DND-41 (cell line): ENCODE data around the gene FOXN3.

Source experiments
- ATAC-seq: fragments of 200-7000 bp; cut with Tn5 transposase; 3 replicates; pipeline ENCODE4 v1.9.1; 2021; ENCODE audit warnings: low read depth; ENCODE audit not compliant: insufficient read depth
- DNase-seq: peaks from one replicate; pipeline ENCODE4 v3.0.0-alpha.2; 2020
- H2AFZ ChIP-seq: 2 replicates; pipeline ENCODE4 v1.6.0; 2012; ENCODE audit warnings: low read depth, low read length
- H3K27ac ChIP-seq: 2 replicates; pipeline ENCODE4 v1.5.1; 2012; ENCODE audit warnings: low read length, inconsistent platforms
- H3K27me3 ChIP-seq: fragments of 200-600 bp; sonication (generic); 2 replicates; pipeline ENCODE4 v1.6.0; 2012; ENCODE audit warnings: low read length, mild to moderate bottlenecking, inconsistent platforms; ENCODE audit not compliant: insufficient read depth, poor library complexity
- H3K36me3 ChIP-seq: 2 replicates; pipeline ENCODE4 v1.5.1; 2012; ENCODE audit warnings: low read length, inconsistent platforms; ENCODE audit not compliant: insufficient read depth
- H3K4me1 ChIP-seq: 2 replicates; pipeline ENCODE4 v1.5.1; 2012; ENCODE audit warnings: mild to moderate bottlenecking, low read length; ENCODE audit not compliant: insufficient read depth
- H3K4me2 ChIP-seq: 2 replicates; pipeline ENCODE4 v1.6.0; 2012; ENCODE audit warnings: mild to moderate bottlenecking, moderate library complexity, low read length, inconsistent platforms; ENCODE audit not compliant: insufficient read depth
- H3K4me3 ChIP-seq, 2 experiments: fragments of 200-600 bp in 1 of 2; shearing (Covaris generic) in 1 of 2; 2 replicates each; pipeline ENCODE4 v1.5.1; 2012 to 2016; ENCODE audit warnings: inconsistent platforms in 2 of 2, low read length in 2 of 2, mild to moderate bottlenecking in 2 of 2, low read depth in 1 of 2, moderate library complexity in 1 of 2
- H3K79me2 ChIP-seq: 2 replicates; pipeline ENCODE4 v1.6.0; 2012; ENCODE audit warnings: low read length, inconsistent platforms; ENCODE audit not compliant: insufficient read depth
- H3K9ac ChIP-seq: 2 replicates; pipeline ENCODE4 v1.6.0; 2012; ENCODE audit warnings: low read depth, mild to moderate bottlenecking, inconsistent platforms, low read length, moderate library complexity
- H3K9me3 ChIP-seq: 2 replicates; pipeline ENCODE4 v1.5.1; 2012; ENCODE audit warnings: low read length, moderate library complexity, mild to moderate bottlenecking, inconsistent platforms; ENCODE audit not compliant: insufficient read depth, severe bottlenecking
- H4K20me1 ChIP-seq: 2 replicates; pipeline ENCODE4 v1.6.0; 2012; ENCODE audit warnings: low read length; ENCODE audit not compliant: insufficient read depth
- CTCF ChIP-seq: IDR thresholded peaks from 2 replicates; pipeline ENCODE4 v1.5.1; 2012; ENCODE audit warnings: borderline replicate concordance, low read length, moderate library complexity, mild to moderate bottlenecking; ENCODE audit not compliant: poor library complexity, severe bottlenecking; ENCODE audit errors: extremely low read depth
- EZH2 ChIP-seq: IDR thresholded peaks from 3 replicates; pipeline ENCODE4 v1.6.1; 2012; ENCODE audit warnings: borderline replicate concordance, low read depth, mild to moderate bottlenecking, moderate library complexity, low read length, inconsistent platforms; ENCODE audit not compliant: severe bottlenecking

The FOXN3 gene

DNA sequence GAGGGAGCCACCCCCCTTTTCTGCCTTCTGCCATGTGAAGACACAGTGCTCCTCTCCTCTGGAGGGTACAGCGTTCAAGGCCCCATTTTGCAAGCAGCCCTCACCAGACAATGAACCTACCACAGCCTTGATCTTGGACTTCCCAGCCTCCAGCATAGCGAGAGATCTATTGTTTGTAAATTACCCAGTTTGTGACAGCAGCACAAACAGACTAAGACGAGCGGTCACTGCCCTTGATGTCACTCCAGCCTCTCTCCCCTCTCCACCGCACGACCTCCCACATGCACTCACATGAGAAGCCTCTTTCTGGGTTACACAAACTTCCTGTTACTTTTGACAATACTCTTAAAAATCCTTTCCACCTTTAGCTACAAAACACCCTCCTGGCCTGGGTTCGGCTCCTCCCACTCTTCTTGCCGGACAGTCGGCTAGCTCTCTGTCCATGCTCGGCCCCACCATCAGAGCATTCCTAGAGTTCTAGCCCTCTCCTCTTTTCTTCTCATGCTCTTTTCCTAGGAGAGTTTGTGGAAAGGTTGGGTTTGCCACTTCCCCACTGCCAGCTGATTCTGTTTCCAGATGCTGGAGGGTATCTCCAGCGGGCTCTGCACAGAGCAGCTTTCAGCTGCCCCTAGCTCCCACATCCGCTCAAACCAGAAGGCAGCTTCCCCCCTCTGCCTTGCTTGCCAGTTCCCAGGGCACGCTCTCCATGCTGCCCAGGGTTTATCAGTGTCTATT lies 124.3 kb downstream of the FOXN3 start:
- H3K27ac ChIP-seq, result peak overlapping the region; percentile 39; the same call in 1 of the 2 replicates
- TF ChIP-seq CTCF (no peak), EZH2 (no peak)
- no peaks in the 10 kb centered on the region for H3K4me1 ChIP-seq
- peaks cover 52% of the 10 kb centered on the region for H4K20me1 ChIP-seq
- H3K9me3 ChIP-seq, result no peaks in the 10 kb centered on the region
- H3K36me3 ChIP-seq, result peaks cover 28% of the 10 kb centered on the region
- H3K27me3 ChIP-seq, result no peaks in the 10 kb centered on the region
- no peak for ATAC-seq
- no peak overlapping the region for H3K4me2 ChIP-seq
- H3K9ac ChIP-seq, result no peak overlapping the region
- peaks cover 72% of the 10 kb centered on the region for H3K79me2 ChIP-seq
- no peak overlapping the region for H2AFZ ChIP-seq
- DNase-seq, result no peak
- no peak overlapping the region for H3K4me3 ChIP-seq

- DNase-seq, result no peak
- Histone ChIP-seq H3K27ac (no peak overlapping the region), H2AFZ (no peak overlapping the region), H3K27me3 (no peaks in the 10 kb centered on the region), H3K9ac (no peak overlapping the region), H3K4me1 (no peaks in the 10 kb centered on the region), H3K9me3 (no peaks in the 10 kb centered on the region), H3K36me3 (peaks cover 28% of the 10 kb centered on the region), H4K20me1 (peaks cover 55% of the 10 kb centered on the region), H3K4me3 (no peak overlapping the region), H3K79me2 (peaks cover 77% of the 10 kb centered on the region), H3K4me2 (no peak overlapping the region)
- TF ChIP-seq CTCF (no peak), EZH2 (no peak)
- ATAC-seq, result peak; percentile 44; the same call in 1 of the 3 replicates
These were observed 125.6 kb downstream of the FOXN3 start for GRCh38 chr14:89291351-89291940.

GRCh38 chr14:89290813-89291212 lies 126.2 kb downstream of the FOXN3 start:
- DNase-seq, result no peak
- H3K27ac ChIP-seq, result no peak overlapping the region; the same call in 1 of the 2 replicates
- H3K9ac ChIP-seq, result no peak overlapping the region
- TF ChIP-seq EZH2 (no peak), CTCF (no peak)
- H3K9me3 ChIP-seq, result no peaks in the 10 kb centered on the region
- no peak overlapping the region for H2AFZ ChIP-seq
- no peak overlapping the region for H3K4me2 ChIP-seq
- H4K20me1 ChIP-seq, result peaks cover 57% of the 10 kb centered on the region
- peaks cover 78% of the 10 kb centered on the region for H3K79me2 ChIP-seq
- no peak for ATAC-seq
- H3K4me3 ChIP-seq, result no peak overlapping the region
- H3K36me3 ChIP-seq, result peaks cover 28% of the 10 kb centered on the region
- H3K27me3 ChIP-seq, result no peaks in the 10 kb centered on the region
- H3K4me1 ChIP-seq, result no peaks in the 10 kb centered on the region
